OCI-M2 (cell line): ENCODE measurements around the gene TAGLN3.
"Not testable (repeated sequence)": the region's sequence is repeated elsewhere in the genome, so short reads cannot be mapped to it uniquely, and the experiment has no call there.

ENCODE experiments used
- DNase-seq: peaks from one replicate; lab custom pipeline; 2025; ENCODE audit not compliant: unreplicated experiment; lab: John Stamatoyannopoulos, UW

The TAGLN3 gene

DNA sequence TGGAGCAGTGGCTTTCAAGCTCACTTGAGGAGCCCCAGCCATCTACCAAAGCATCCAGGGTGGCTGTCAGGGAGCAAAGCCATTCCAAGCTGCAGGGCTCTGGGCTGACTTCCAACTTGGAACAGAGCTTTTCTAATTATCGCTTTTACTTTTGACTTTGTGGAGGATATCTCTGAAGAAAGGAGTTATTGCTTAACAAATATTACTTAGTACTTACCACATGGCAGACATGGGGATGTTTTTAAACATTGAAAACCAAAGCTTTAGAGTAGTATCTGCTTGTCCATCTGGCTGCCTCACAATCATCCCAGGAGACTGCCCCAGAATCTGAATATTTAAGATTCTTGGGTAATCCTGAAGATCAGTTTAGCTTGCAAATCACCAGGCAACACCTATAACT is 8.9 kb downstream of the TAGLN3 start:
- no peak for DNase-seq

DNA sequence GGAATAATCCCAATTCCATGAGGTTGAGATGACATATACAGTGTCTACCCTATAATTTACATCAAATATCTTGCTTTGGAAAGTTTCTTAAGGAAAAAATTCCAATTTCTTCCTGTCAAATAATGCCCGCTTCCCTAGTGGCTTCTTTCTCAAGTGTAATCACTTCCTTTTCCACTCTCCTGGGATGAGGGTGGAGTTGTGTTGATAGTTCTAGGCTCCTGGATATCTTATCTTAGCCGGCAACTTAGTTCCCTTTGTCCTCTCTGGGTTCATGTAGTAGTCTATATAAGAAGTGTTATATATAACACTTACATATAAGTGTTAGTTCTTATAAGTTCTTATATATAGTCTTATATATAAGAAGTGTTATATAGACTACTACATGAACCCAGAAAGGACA is 10.9 kb downstream of the TAGLN3 start:
- no peak for DNase-seq

DNA sequence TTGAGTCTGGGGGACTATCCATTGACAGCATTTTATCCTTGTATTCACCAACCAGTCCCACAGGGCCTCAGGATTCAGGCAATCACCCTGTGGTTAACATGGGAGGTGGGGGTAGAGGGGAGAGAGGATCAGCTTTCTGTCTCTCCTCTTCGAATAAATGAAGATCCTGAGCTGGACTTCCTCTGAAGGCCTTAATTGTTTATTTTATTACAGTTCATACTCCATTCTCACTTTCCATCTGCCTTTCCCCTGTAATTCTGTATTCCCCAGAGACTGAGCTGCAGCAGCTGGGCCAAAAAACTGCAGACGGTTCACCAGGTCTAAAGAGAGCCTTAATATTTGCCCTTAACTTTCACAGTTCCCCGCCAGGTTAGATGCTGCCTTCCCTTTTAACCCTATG is 11.9 kb downstream of the TAGLN3 start:
- DNase-seq: no peak

DNA sequence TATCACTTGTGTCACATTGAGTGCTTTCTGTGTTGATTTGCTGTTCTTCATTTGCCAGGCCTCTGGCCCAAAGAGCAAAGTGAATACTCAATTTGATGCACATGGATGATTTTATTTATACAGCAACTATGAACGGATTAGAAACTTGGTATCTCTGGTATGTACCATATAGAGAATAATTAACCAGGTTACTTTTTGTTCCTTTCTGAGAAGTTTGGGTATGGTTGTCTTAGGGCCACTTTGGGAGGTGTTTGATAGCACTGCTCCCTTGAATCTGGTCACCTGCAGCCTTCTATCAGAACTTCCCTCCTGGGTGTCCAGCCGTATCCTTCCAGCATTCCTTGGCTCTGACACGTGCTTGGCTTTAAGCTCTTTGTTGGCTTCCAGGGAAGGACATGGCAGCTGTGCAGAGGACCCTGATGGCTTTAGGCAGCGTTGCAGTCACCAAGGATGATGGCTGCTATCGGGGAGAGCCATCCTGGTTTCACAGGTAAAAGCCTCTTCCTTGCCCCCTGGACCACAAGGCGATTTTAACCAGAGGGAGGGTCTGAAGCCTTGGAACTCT is 12.7 kb downstream of the TAGLN3 start:
- no peak for DNase-seq

DNA sequence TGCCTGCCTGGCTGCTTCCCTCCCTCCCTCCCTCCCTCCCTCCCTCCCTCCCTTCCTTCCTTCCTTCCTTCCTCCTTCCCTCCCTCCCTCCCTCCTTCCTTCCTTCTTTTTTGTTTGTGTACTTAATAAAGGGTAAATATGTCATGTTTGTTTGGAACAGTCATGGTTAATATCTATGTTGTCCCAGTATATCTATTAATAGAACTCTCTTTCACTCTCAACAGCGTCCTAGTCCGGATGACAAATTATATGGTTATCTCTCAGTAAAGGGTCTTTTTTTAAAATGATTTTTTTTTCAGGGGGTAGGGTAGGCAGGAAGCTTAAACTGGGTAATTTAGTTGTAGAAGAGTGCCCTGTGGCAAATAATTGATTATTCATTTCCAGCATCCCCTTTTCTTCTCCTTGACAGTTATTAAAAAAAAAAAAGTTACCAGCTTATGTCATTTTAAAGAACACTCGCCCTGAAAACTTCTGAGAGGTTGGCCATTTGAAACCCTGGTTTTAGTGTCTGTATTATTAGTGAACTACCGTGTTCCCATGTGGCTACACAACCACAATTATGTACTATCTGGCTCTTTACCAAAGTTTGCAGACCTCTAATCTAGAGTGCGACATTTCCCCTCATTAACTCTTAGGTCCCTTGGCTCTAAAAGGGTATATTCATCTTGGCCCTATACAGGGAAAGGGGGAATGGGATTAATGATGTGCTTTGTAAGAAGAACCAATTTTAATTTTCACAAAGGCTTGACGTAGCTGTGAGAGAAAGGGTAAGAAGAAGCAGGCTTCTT is 13.7 kb downstream of the TAGLN3 start:
- no peak for DNase-seq

DNA sequence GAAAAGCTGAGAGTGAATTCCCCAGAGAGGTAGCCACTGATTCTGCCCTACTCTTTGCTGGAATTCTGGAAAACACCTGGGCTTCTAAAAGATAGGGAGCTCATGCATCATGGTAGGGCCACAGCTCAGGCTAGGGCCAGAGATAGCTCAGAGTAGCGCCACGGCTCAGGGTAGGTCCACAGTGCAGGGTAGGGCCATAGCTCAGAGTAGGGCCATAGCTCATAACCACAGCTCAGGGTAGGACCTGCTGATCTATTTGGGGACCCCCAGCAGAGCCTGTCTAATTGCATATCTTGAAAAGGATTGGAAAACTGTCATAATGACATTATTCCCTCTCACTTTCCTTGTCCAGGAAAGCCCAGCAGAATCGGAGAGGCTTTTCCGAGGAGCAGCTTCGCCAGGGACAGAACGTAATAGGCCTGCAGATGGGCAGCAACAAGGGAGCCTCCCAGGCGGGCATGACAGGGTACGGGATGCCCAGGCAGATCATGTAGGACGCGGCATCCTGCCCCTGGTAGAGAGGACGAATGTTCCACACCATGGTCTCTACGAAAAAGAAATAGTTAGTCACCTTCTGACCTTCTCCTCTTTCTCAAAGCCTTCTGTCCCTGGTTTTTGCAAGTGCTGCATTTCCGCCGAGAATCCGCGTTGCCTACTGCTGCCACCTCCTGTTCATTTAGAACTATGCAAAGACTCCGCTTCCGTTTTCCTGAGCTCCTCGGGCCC is 14.5 kb downstream of the TAGLN3 start:
- no peak for DNase-seq

DNA sequence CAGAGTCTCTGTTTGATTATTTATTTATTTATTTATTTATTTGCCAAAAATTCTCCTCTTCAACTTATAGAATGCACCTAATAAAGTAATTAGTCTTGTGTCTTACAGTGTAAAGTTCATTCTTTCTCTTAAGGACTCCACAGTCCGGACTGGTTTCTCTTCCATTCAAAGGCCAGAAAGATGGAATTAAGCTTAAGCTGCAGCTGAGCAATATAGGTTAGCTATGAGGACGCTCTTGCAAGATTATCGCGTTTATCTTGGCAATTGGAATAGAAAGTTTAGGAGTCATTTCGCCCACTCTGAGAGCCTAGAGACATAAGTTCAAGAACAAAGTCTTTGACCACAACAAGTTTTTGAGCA is 15.0 kb downstream of the TAGLN3 start:
- no peak for DNase-seq

DNA sequence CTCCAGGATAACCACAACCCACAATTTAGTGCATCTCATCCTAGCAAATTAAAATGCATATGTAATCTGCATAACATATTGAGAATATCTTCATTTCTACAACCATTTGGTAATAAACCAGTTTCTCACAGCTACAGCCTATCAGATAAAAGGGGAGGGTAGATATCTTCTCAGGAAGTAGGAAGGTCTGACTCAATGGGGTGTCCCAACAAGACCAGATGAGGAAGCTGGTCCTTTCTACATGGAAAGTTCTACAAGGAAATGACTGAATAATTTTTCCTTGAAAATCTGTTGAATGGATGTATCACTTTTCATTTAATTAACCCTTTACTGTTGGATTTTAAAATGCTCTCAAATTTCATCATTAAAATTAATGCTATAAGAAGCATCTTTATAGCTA is 18.4 kb downstream of the TAGLN3 start:
- DNase-seq: no peak

DNA sequence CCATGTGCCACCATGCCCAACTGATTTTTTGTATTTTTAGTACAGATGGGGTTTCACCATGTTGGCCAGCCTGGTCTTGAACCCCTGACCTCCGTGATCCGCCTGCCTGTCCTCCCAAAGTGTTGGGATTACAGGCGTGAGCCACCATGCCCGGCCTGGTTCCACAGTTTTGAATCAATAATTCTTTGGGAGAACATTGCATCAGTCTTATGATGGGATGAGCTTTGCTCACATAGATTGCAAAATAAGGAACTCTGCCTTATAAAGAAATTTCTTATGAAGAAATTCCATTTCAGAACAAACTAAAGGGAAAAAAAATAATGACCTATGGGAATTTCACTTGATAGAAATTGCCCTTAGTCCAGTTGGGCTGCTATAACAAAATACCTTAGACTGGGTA is 20.0 kb downstream of the TAGLN3 start:
- no peak for DNase-seq

DNA sequence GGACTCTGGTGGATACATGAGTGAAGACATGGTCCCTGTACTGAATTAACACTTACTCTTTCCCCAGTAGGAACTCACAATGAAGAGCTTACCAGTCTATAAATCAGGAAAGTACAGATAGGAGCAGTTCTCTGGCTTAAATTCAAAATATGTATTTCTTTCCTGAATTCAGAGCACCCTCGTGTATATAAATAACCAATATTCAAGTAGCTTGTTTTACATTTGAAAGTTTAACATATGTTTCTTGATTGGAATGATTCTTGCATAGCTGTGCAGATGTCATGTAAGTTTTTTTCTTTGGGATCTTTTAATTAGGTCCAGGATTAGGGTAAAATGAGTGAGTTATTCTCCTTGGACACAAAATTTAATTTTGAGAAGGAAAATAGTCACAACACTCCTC is 21.0 kb downstream of the TAGLN3 start:
- no peak for DNase-seq

DNA sequence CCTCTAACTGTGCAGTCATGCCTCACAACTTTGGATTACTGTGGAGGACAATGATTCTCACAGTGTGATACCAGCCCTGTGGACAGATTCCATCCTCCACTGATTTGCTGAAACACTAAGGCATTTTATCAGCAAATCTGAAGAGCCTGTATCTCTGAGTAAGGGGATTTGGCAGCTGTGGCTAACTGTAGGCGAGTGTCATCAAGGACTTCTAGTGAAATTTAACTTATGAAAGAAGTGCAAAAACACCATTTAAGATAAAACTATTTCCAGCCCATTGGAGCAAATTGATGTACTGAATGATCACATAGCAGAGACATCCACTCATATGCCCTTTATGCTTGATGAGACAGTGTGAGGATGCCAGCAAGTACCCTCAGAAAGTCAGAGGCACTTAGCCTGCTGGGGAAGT is 22.0 kb downstream of the TAGLN3 start:
- DNase-seq: no peak

DNA sequence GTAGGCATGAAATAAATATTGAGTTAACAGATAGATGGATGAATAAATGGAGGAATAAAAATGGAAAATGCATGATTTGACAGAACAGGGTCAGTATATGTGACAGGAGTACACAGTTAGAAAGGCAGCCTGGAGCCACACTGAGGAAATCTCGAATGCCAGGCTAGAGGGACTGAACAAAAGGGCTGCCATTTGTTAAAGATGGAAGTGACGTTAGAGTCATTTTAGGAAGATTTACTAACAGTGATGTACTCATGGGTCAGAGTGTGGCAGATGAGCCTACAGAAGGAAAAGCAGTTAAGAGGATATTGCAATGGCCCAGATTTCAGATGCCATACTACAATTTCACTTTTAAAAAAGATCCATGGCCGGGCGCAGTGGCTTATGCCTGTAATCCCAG is 28.4 kb downstream of the TAGLN3 start:
- no peak for DNase-seq

DNA sequence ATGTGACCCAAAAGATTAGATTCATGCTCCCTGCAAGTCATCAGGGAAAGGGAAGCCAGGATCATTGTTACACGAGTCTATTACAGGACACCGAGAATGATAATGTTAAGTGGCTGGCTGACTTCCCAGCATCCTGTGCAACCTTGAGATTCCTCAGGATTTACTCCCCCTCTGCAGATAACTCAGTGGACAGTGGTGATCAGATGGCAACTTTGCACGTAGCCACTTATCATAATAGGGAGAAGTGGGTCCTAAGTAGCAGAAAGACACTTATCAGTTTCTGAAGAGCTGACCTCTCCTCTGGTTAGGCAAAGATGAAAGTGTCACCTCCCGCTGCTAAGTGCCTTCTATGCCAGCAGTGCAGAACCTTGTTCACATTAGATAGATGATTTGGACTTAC is 29.1 kb downstream of the TAGLN3 start:
- no peak for DNase-seq

DNA sequence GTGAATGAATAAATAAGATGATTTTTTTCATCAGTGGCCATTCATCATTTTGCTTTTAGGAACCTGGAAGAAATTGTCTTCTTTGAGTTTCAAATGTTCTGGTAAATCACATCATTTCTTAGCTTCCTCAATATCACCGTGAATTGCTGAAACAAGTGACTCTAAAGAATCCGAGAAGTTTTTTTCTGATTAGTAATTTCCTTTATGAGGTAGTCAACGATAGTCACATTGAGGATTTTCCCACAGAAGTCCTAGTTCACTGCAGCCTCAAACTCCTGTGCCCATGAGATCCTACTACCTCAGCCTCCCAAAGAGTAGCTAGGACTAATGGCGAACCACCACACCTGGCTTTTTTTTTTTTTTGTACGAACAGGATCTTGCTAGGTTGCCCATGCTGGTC is 32.2 kb downstream of the TAGLN3 start:
- DNase-seq: no peak

DNA sequence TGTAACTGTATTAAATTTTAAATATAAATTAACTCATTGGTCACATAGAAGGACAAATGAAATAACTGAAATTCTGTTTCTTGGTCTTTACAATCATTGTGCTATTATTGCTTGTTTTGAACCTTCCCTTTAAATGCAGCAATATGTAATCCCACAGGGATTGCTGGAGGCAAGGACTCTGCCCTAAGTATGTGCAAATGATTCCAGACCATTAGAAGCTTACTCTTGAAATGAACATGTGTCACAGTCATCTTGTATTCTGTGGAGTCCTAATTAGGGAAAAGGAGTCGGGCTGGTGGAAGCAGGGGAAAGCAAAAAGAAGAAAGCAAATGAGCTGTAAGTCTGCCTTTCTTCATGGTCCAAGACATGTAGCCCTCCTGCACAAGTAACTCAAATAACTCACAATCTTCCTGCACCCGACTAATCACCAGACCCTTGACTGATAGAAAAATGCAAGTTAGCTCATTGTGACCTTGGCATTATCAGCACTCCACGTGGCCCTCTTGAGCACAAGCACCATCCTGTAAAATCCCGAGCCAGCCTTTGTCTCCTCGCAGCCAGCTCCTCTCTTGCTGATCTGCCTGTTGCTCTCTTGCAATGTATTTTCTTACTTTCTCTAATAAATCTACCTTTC is 33.5 kb downstream of the TAGLN3 start:
- DNase-seq: no peak

DNA sequence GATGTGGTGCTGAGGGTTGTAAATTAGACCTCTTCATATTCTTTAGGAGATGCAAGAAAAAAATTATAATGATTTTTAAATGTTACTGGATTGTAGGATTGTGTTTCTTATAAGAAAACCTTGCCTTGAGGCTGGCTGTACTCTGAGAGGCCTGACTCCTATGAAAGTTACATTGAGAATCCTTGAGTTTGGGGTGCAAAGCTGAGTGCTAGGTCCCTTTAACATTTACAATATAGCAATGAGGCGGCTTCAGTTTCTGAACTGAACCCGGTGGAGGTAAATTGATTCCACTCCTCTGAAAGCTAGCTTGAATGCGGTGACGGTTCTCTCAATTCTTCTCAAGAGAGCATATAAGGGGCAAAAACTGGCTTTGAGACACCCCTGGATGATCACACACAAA is 35.7 kb downstream of the TAGLN3 start, which contains the start of gene TMPRSS7:
TSS of gene TMPRSS7 (plus strand) at position 301 of the 400 bp plus-strand sequence. CDS start 110 bp downstream, outside the sequence.
- no peak for DNase-seq

DNA sequence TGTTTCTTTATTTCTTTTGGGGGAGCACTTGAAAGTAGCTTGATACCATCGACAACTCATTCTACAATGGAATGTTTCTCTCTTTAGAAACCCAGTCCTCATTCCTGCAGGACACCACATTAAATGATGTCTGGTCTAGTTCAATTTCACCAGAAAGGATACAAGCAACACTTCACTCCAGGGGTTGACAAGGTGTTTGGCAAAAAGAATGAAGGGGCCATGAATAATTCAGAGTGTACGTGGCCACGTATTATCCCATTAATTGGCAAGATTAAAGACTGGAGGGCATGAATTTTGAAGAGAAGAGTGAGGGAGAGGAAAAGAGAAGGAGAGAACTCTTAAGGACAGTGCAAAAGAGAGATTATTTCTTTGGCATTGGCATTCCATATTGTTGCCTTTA is 36.5 kb downstream of the TAGLN3 start:
- DNase-seq: no peak

DNA sequence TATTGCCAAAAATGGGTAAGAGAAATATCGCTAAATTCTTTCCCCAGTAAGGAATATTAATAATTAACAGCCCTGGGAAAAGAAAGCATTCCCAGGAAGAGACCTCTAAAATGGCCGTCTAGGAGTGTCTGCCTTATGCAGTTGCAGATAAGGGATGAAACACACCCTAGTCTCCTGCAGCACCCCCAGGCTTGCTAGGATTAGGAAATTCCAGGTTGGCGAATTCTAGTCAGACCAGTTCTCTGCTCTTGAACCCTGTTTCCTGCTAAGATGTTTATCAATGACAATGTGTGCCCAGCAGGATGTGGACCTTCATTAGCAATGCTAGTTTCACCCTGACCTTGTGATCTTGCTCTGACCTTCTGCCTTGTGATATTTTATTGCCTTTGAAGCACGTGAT is 38.5 kb downstream of the TAGLN3 start:
- not testable (repeated sequence) for DNase-seq

DNA sequence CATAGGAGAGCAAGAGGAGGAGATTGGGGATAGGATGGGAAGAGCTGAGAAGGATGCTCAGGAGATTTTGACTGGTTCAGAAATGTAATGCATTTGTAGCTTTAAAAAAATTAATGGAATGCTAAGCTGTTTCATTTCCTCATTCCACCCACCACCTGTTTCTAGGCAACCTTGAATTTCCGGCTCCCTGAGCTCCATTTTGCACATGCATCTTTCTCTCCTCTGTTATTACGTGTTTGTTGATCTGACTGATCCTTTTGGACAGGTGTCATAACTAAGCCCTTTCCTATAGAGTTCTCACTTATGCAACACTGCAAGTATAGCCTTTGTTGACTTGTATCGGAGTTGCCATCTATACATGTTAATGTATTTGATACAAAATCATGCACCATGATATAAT is 40.1 kb downstream of the TAGLN3 start:
- DNase-seq: no peak

DNA sequence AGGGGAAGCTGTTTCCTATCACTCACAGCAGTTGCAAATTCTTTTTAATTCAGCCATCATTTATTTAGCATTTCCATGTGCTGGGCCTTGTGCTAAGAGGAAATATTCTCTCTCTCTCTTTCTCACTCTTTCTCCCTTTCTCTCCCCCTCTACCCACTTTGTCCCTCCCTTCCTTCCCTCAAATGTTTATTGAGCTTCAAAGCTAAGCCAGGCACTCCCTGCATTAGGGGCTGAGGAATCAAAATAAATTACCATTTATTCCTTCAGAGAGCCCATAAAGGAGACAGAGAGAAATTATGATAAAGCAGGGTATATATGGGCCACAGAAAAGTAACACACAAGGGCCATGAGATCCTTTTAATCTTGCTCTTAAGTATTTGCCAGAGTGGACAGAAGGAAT is 42.6 kb downstream of the TAGLN3 start:
- no peak for DNase-seq

DNA sequence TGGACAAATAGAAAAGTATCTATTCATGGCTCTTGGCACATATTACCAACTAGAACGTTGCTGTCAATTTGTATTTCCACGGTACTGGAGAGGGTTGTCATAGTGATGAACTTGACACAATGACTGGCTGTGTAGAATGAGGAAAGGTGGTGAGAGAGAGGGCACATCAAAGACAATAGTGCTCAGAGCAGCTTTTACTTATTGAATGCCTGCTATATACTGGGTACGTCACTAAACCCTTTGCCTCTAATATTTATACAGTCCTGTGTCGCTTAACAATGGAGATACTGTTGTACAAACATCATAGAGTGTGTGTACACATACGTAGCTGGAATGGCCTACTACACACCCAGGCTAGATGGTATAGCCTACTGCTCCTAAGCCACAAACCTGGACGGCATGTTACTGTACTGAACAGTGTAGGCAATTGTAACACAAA is 44.1 kb downstream of the TAGLN3 start:
- DNase-seq: no peak
